Measurements from ENCODE around the gene RNU2-1. TPM values are rescaled to one million over a fixed set of nuclear protein-coding genes. Genes with fewer than 3 reads are reported as not detected.

Gene RNU2-1
- total RNA-seq, 2 donors from 2014 or later: not detected

- DNase-seq (ENCODE audit: low spot score): no peak
- Histone ChIP-seq H3K36me3 (no peaks in the 10 kb centered on the region), H3K4me1 (ENCODE audit: control insufficient read depth in 1 of 2, low read depth in 2 of 2) (no peaks in the 10 kb centered on the region), H3K27me3 (replicated peaks; ENCODE audit: insufficient read depth) (no peaks in the 10 kb centered on the region), H3K9me3 (no peaks in the 10 kb centered on the region), H3K4me3 (no peak overlapping the region), H3K27ac (no peak overlapping the region)
- TF ChIP-seq, protein P1, sequence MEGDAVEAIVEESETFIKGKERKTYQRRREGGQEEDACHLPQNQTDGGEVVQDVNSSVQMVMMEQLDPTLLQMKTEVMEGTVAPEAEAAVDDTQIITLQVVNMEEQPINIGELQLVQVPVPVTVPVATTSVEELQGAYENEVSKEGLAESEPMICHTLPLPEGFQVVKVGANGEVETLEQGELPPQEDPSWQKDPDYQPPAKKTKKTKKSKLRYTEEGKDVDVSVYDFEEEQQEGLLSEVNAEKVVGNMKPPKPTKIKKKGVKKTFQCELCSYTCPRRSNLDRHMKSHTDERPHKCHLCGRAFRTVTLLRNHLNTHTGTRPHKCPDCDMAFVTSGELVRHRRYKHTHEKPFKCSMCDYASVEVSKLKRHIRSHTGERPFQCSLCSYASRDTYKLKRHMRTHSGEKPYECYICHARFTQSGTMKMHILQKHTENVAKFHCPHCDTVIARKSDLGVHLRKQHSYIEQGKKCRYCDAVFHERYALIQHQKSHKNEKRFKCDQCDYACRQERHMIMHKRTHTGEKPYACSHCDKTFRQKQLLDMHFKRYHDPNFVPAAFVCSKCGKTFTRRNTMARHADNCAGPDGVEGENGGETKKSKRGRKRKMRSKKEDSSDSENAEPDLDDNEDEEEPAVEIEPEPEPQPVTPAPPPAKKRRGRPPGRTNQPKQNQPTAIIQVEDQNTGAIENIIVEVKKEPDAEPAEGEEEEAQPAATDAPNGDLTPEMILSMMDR (IDR thresholded peaks at IDR 0.05): no peak
- ATAC-seq (ENCODE audit: insufficient number of reproducible peaks, low FRiP score, low read depth): no peak
Observed at GRCh38 chr17:43226393-43226792, 7.4 kb downstream of the RNU2-1 start.

- Histone ChIP-seq H3K27me3 (replicated peaks; ENCODE audit: insufficient read depth) (no peaks in the 10 kb centered on the region), H3K27ac (no peak overlapping the region), H3K36me3 (no peaks in the 10 kb centered on the region), H3K9me3 (no peaks in the 10 kb centered on the region), H3K4me3 (no peak overlapping the region), H3K4me1 (ENCODE audit: control insufficient read depth in 1 of 2, low read depth in 2 of 2) (no peaks in the 10 kb centered on the region)
- TF ChIP-seq, protein P1 (IDR thresholded peaks at IDR 0.05): no peak
- DNase-seq (ENCODE audit: low spot score) (no peak), ATAC-seq (ENCODE audit: insufficient number of reproducible peaks, low FRiP score, low read depth) (no peak)
Observed at GRCh38 chr17:43224146-43224705, 9.6 kb downstream of the RNU2-1 start.

GRCh38 chr17:43220511-43221125, 13.2 kb downstream of the RNU2-1 start:
- no peak for ATAC-seq (ENCODE audit: insufficient number of reproducible peaks, low FRiP score, low read depth)
- DNase-seq (ENCODE audit: low spot score): no peak
- Histone ChIP-seq H3K27ac (no peak overlapping the region), H3K27me3 (replicated peaks; ENCODE audit: insufficient read depth) (no peaks in the 10 kb centered on the region), H3K36me3 (peaks cover 19% of the 10 kb centered on the region), H3K9me3 (no peaks in the 10 kb centered on the region), H3K4me1 (ENCODE audit: control insufficient read depth in 1 of 2, low read depth in 2 of 2) (no peaks in the 10 kb centered on the region), H3K4me3 (no peak overlapping the region)
- TF ChIP-seq, protein P1 (IDR thresholded peaks at IDR 0.05): no peak

DNA sequence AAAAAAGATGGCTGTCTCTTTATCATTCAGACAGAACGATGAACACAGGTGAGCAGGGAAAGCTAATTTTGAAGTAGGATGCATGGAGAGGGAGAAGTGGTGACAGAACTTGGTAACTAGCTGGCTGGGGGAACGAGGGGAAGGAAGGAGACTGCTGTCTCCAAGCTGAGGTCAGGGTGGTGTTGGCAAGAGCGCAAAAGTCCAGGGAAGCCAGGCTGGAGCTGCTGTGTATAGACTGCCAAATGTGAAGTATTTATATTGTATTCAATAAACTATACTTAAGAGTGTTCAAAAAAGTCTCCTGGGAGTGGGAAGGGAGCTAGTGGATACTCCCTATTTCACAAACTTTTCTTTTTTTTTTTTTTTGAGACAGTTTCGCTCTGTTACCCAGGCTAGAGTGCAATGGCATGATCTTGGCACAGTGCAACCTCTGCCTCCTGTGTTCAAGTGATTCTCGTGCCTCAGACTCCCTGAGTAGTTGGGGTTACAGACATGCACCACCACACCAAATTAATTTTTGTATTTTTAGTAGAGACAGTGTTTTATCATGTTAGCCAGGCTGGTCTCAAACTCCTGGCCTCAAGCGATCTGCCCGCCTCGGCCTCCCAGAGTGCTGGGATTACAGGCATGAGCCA, 13.9 kb downstream of the RNU2-1 start:
- H3K9me3 ChIP-seq: no peaks in the 10 kb centered on the region
- DNase-seq (ENCODE audit: low spot score) (no peak), ATAC-seq (ENCODE audit: insufficient number of reproducible peaks, low FRiP score, low read depth) (no peak)
- no peaks in the 10 kb centered on the region for H3K4me1 ChIP-seq (ENCODE audit: control insufficient read depth in 1 of 2, low read depth in 2 of 2)
- no peak overlapping the region for H3K4me3 ChIP-seq
- H3K27me3 ChIP-seq (replicated peaks; ENCODE audit: insufficient read depth): no peaks in the 10 kb centered on the region
- TF ChIP-seq, protein P1 (IDR thresholded peaks at IDR 0.05): no peak
- no peak overlapping the region for H3K27ac ChIP-seq
- H3K36me3 ChIP-seq: peaks cover 25% of the 10 kb centered on the region

DNA sequence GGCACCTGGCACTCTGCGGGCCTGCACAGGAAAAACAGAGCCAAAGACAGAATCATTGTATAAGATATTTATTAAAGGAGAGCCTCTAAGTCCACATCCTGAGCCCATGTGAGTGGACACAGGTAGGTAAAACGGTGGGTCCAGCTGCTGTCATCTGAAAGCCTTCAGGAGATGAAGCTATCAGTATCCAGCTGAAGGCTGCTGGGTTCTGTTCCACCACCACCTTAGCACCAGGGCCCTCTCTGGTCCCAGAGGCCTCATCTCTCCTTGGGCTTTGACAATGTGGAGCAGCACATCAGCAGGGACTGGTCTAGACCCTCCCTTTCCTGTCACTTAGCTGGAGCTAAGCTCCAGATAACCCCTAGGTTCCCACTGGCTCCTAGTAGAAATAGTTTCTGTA, 14.8 kb downstream of the RNU2-1 start:
- TF ChIP-seq, protein P1 (IDR thresholded peaks at IDR 0.05): no peak
- DNase-seq (ENCODE audit: low spot score): no peak

More for the DNA sequence above, 14.8 kb downstream of the RNU2-1 start:
- Histone ChIP-seq H3K4me1 (ENCODE audit: control insufficient read depth in 1 of 2, low read depth in 2 of 2) (no peaks in the 10 kb centered on the region), H3K27ac (no peak overlapping the region), H3K9me3 (no peaks in the 10 kb centered on the region), H3K4me3 (no peak overlapping the region), H3K27me3 (replicated peaks; ENCODE audit: insufficient read depth) (no peaks in the 10 kb centered on the region), H3K36me3 (peaks cover 25% of the 10 kb centered on the region)
- ATAC-seq (ENCODE audit: insufficient number of reproducible peaks, low FRiP score, low read depth): no peak

Data from thoracic aorta (tissue), 2 donors.